ENCODE results near the gene TMEM132C. TPM values are rescaled to one million over a fixed set of nuclear protein-coding genes. Genes with fewer than 3 reads are reported as not detected.

The TMEM132C gene
- total RNA-seq, 1 donor from 2014 or later, result not detected

GRCh38 chr12:128459067-128459466 lies 192.1 kb downstream of the TMEM132C start:
- DNase-seq (no peak), ATAC-seq (ENCODE audit: low read depth) (no peak)
- H3K9me3 Mint-ChIP-seq, result peaks cover 3% of the 10 kb centered on the region
- no peaks in the 10 kb centered on the region for H3K27me3 Mint-ChIP-seq
- no peak overlapping the region for H3K4me3 Mint-ChIP-seq
- ChIA-PET POLR2A (no interaction called here), CTCF (no interaction called here)
- H3K4me1 Mint-ChIP-seq, result no peaks in the 10 kb centered on the region
- TF ChIP-seq CTCF (IDR thresholded peaks at IDR 0.05), result no peak
- H3K36me3 Mint-ChIP-seq (ENCODE audit: low read depth), result no peaks in the 10 kb centered on the region
- no peak overlapping the region for H3K27ac Mint-ChIP-seq
- intact Hi-C loops (cut with micrococcal nuclease), result no loop called here

GRCh38 chr12:128463881-128464280 lies 196.9 kb downstream of the TMEM132C start:
- intact Hi-C loops (cut with micrococcal nuclease), result no loop called here
- H3K4me1 Mint-ChIP-seq, result no peaks in the 10 kb centered on the region
- DNase-seq (no peak), ATAC-seq (ENCODE audit: low read depth) (no peak)
- POLR2A ChIA-PET, result no interaction called here
- no peak overlapping the region for H3K4me3 Mint-ChIP-seq
- no peak overlapping the region for H3K27ac Mint-ChIP-seq
- no peak for TF ChIP-seq CTCF (IDR thresholded peaks at IDR 0.05)
- H3K27me3 Mint-ChIP-seq, result no peaks in the 10 kb centered on the region
- CTCF ChIA-PET, result no interaction called here
- no peaks in the 10 kb centered on the region for H3K36me3 Mint-ChIP-seq (ENCODE audit: low read depth)
- no peaks in the 10 kb centered on the region for H3K9me3 Mint-ChIP-seq

GRCh38 chr12:128467882-128468281 lies 200.9 kb downstream of the TMEM132C start:
- peaks cover under 1% of the 10 kb centered on the region for H3K9me3 Mint-ChIP-seq
- H3K4me3 Mint-ChIP-seq, result no peak overlapping the region
- POLR2A ChIA-PET, result no interaction called here
- H3K36me3 Mint-ChIP-seq (ENCODE audit: low read depth), result no peaks in the 10 kb centered on the region
- no peak for TF ChIP-seq CTCF (IDR thresholded peaks at IDR 0.05)
- no peak for ATAC-seq (ENCODE audit: low read depth)
- intact Hi-C loops (cut with micrococcal nuclease), result no loop called here
- DNase-seq, result no peak
- CTCF ChIA-PET, result no interaction called here
- H3K27ac Mint-ChIP-seq, result no peak overlapping the region
- no peaks in the 10 kb centered on the region for H3K4me1 Mint-ChIP-seq
- H3K27me3 Mint-ChIP-seq, result no peaks in the 10 kb centered on the region

- ChIA-PET CTCF (no interaction called here), POLR2A (no interaction called here)
- ATAC-seq (ENCODE audit: low read depth), result no peak
- Mint-ChIP-seq H3K4me1 (no peaks in the 10 kb centered on the region), H3K4me3 (no peak overlapping the region), H3K27me3 (no peaks in the 10 kb centered on the region), H3K9me3 (peaks cover 9% of the 10 kb centered on the region), H3K36me3 (ENCODE audit: low read depth) (no peaks in the 10 kb centered on the region), H3K27ac (no peak overlapping the region)
- TF ChIP-seq CTCF (IDR thresholded peaks at IDR 0.05), result no peak
- DNase-seq, result no peak
- intact Hi-C loops (cut with micrococcal nuclease), result no loop called here
Measured at GRCh38 chr12:128468926-128469325, 202.0 kb downstream of the TMEM132C start.

- H3K4me3 Mint-ChIP-seq, result no peak overlapping the region
- no peaks in the 10 kb centered on the region for H3K27me3 Mint-ChIP-seq
- ATAC-seq (ENCODE audit: low read depth), result no peak
- H3K9me3 Mint-ChIP-seq, result peaks cover 9% of the 10 kb centered on the region
- no peaks in the 10 kb centered on the region for H3K4me1 Mint-ChIP-seq
- intact Hi-C loops (cut with micrococcal nuclease), result no loop called here
- POLR2A ChIA-PET, result no interaction called here
- DNase-seq, result no peak
- no peak overlapping the region for H3K27ac Mint-ChIP-seq
- no peaks in the 10 kb centered on the region for H3K36me3 Mint-ChIP-seq (ENCODE audit: low read depth)
- CTCF ChIA-PET, result no interaction called here
- TF ChIP-seq CTCF (IDR thresholded peaks at IDR 0.05), result no peak
Measured at GRCh38 chr12:128471491-128471890, 204.5 kb downstream of the TMEM132C start.

Data from activated B cell treated with CpG ODN at 0.5 μM for 24 hours (primary cell).